ENCODE results near the gene RPS6KA1.
A peak's percentile ranks its signal among the peaks of the same experiment; 100 is the strongest.
"Not testable (repeated sequence)": the region's sequence is repeated elsewhere in the genome, so short reads cannot be mapped to it uniquely, and the experiment has no call there.

RPS6KA1 gene

DNA sequence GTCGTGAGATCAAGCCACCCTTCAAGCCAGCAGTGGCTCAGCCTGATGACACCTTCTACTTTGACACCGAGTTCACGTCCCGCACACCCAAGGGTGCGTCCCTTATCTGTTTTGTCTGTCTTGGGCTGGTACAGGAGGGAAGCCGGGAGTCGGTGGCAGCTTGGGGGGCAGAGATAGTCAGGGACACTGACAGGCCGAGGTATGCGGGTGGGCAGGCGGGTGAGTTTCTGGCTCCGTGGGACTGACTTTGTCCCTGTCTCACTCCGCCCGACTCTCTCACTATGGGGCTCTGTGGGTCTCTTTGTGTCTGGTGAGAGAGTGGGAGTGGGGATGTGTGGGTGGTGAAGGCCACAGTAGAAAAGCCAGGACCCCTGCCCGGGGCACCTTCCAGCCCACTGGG, 27.4 kb downstream of the RPS6KA1 start:
- DNase-seq: no peak

DNA sequence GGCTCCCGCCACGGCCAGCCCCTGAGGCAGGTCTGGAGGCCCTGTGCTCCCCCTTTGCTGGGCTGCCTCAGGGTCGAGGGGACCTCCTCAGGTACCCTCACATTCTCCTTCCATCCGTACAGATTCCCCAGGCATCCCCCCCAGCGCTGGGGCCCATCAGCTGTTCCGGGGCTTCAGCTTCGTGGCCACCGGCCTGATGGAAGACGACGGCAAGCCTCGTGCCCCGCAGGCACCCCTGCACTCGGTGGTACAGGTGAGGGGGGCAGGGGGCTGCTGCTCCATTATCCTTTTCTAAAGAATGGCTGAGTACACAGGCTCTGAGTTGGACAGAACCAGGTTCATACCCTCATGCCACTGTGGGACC, 29.1 kb downstream of the RPS6KA1 start:
- no peak for DNase-seq

DNA sequence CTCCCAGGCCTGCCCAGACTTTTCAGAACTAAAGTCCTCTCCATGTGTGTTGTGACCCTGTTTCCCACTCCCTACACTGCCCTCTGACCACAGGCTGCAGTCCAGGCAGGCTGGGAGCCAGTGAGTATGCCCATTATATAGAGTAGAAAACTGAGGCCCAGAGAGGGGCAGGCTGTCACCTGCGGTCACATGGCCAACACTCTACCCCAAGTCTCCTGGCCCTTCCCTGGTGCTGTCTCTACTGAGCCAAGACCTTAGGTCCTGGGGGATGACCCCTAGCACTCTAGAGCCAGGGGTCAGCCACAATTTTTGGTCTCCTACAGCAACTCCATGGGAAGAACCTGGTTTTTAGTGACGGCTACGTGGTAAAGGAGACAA, 30.8 kb downstream of the RPS6KA1 start:
- DNase-seq: no peak

DNA sequence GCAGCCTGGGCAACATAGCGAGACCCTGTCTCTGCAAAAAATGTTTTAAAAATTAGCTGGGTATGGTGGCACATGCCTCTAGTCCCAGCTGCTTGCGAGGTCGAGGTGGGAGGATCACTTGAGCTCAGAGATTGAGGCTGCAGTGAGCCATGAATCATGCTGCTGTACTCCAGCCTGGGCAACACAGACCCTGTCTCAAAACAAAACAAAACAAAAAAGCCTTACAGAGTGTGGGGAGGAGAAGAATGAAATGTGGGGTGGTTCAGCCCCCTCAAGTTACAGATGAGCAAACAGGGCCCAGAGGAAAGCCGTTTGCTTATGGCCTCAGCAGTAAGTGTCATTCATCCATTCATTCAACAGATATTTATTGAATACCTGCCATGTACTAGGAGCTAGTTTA, 40.7 kb downstream of the RPS6KA1 start:
- no peak for DNase-seq

DNA sequence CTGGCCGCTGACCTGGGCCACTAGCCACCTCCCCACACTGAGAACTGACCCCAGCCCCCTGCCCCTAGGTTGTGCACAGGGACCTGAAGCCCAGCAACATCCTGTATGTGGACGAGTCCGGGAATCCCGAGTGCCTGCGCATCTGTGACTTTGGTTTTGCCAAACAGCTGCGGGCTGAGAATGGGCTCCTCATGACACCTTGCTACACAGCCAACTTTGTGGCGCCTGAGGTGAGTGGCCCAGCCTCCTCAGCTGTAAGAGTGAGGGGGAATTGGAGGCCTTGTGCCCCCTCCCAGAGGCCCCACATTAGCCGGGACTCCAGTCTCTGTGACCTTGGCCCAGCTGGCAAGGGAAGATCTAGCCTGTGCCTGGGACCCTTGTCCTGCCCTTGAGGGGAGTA, 41.8 kb downstream of the RPS6KA1 start:
- DNase-seq: no peak

DNA sequence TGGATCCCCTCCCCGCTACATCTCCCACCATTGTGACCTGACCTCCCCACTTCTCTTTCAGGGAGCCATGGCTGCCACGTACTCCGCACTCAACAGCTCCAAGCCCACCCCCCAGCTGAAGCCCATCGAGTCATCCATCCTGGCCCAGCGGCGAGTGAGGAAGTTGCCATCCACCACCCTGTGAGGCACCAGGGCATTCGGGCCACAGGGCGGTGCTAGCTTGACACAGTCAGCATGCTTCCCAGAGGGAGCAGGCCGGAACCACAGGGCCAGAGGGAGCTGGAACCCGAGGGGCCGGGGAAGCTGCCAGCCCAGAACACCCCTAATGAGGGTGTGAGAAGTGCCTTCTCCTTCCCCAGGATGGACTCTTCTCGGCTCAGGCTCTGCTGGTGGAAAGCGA, 44.5 kb downstream of the RPS6KA1 start:
- DNase-seq: no peak

DNA sequence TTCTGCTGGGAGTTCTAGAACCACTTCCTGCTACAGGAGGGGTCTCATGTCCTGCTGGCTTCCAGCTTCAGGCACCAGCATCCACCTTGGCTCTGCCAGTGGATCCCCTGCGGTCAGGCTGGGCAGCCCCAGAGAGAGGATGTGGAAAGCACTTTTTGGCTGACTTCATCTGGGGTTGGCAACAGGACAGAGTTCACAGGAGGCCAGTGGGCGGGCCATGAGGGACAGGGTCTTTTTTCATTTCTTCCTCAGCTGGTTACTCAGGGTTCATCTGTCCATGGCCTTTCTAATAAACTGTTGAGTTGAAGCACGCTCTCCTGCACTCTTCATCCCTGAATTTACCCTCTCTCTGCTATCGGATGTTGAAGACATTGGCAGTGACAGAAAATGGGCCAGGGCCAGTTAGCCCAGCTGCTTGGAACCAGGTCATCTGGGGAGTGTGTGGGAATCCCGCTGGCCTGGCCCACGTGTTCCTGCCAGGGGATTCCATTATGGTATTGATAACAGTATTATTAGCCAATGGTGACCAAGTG, 45.2 kb downstream of the RPS6KA1 start:
- no peak for DNase-seq

DNA sequence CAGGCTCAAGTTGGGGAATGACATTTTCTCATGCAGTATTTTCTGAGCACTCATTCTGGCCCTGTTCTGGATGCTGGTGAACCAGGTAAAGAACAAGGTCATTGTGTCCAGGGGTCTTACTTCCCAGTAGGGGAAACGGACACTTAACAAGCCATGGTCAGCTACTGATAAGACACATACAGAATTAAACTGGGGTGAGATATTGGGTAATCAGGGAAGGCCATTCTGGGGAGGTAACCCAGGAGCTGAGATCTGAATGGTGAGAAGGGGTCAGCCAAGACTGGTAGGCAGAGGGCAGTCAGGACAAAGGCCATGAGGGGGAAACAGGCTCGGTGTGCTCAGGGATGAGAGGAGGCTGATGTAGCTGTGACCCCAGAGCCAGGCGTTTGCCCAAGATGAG, 45.8 kb downstream of the RPS6KA1 start:
- DNase-seq: no peak

DNA sequence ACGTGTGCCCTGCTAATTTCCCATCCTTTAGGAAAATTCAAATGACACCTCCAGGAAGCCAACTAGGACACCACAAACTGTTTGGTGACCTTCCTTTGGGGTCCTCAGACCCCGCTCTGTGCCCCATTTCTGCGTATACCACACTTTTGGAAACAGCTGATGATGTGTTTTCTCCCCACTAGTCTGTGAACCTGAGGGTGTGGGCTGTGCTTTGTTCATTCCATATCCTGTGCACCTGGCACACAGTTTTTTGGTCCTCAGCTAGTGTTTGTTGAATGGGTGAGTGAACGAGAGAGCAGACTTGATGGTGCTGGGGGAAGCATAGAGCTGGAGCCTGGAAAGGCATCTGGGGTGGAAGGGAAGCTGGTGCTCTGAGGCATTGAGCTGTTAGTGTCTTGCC, 48.6 kb downstream of the RPS6KA1 start:
- DNase-seq: no peak

DNA sequence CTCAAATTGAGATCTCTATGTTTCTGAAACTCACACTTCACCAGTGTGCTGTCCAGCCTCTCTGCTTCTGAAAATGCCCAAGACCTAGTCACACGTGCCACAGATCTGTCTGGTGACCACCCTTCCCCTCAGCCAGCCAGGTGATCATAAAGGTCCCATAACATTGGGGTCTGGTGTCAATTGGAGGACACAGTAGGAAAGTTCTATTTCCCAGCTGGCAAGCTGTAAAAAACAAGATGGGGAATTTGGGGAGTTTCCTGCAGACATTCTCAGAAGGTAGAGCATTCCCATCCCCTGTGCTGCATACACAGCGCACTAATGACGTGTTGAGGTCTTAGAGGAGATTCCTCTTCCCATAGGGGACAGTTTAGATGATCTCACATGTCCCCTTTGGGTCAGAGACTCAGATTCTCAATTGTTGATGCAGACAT, 50.1 kb downstream of the RPS6KA1 start:
- DNase-seq: no peak

DNA sequence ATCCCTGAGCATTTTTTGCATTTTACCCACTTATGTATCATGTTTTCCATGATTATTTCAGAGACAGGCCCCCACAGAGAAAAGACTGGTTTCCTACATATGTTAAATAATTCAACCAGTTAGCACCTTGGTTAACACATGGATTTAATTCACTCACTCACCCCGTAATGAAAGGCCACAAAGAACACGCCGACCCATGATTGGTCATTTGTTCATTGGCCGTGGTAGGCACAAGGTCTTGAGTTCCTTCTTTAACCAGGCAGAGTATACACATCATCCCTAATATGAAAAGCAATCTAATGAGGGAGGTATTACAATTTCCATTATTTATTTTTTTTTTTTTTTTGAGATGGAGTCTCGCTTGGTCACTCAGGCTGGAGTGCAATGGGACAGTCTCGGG, 50.6 kb downstream of the RPS6KA1 start:
- DNase-seq: no peak

DNA sequence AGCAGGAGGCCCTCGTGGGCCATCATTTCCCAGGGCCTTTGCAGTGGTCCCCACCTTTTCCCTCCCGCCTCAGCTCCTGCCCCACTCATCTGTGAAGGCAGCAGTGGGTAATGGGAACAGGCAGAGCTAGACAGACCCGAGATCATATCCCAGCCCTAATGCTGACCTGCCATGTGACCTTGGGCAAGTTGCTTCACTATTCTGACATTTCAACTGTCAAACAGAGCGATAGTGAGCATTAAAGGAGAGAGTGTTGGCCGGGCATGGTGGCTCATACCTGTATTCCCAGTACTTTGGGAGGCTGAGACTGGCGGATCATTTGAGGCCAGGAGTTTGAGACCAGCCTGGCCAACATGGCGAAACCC, 51.7 kb downstream of the RPS6KA1 start:
- DNase-seq: no peak

DNA sequence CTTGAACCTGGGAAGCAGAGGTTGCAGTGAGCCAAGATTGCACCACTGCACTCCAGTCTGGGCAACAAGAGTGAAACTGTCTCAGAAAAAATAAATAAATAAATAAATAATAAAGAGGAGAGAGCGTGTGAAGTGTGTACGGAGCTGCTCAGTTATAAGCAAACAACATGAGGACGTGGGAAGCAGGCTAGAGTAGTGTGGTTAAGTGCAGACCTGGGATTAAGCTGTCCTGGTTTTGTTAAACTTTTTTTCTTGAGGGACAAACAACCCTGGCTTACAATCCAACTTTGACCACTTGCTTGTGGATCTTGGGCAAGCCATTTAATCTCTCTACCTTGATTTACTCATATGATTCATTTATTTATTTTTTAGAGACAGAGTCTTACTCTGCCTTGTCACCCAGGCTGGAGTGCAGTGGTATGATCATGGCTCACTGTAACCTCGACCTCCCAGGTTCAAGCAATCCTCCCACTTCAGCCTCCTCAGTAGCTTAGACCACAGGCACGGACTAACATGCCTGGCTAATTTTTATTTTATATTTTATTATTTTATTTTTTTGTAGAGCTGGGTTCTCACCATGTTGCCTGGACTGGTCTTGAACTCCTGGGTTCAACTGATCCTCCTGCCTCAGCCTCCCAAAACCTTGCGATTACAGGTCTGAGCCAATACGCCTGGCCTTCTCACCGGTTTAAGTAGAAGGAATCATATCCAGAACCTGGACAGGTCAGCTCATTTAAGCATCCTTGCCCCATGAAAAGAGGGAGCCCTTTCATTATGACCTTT, 52.7 kb downstream of the RPS6KA1 start:
- DNase-seq: peak; percentile 10

DNA sequence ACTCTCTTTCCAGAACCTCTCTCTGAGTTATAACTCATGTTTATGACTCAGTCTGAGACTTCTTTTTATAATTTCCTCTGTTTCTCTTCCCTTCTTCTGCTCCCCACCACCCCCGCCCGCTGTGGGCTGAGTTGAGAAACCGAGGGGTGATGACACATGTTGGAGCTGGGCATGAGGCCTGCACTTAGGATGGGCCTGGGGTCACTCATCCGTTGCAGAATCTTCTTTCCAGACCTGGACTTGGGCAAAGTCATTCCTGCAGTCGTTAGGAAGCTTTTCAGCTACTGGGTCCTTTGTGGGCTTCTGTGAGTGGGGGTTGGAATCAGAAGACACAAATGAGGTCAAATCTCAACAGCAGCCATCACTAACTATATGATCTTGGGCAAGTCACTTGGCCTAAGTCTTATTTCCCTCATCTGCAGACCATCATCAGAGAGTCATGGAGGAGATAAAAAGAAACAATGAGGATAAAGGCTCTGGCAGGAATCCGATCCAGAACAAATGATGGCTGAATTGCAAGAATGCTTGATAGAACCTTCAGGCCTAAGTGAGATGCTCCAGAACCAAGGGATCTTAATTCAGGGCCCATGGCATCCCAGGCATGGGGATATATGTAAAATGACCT, 53.4 kb downstream of the RPS6KA1 start:
- DNase-seq: no peak

DNA sequence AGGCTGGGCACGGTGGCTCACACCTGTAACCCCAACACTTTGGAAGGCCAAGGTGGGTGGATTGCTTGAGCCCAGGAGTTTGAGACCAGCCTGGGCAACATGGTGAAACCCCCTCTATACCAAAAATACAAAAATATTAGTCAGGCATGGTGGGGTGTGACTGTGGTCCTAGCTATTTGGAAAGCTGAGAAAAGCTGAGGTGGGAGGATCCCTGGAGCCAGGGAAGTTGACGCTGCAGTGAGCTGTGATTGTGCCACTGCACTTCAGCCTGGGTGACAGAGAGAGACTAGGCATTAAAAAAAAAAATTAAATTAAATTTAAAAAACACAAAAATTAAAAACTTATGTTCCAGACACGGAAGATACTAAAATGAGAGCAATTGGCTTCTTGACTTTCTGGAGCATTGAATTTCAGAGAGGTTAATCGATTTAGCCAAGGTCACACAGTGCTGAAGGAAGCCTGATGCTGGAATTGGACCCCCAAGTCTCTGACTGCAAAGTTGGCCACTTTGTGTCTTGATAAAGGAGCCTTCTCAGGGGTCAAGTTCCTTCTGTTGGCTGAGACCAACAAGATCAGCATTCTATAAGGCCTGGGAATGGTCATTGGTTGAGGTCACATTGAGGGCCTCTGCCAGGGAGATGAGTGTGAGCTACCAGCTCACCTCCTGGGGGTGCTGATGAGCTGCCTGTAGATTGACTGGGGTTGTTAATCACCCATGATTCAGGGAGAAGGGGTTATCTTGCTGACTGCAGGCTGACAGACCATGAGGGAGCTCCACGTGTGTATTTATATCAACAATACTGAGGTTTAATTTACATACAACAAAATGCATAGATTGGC, 54.3 kb downstream of the RPS6KA1 start:
- DNase-seq: no peak

DNA sequence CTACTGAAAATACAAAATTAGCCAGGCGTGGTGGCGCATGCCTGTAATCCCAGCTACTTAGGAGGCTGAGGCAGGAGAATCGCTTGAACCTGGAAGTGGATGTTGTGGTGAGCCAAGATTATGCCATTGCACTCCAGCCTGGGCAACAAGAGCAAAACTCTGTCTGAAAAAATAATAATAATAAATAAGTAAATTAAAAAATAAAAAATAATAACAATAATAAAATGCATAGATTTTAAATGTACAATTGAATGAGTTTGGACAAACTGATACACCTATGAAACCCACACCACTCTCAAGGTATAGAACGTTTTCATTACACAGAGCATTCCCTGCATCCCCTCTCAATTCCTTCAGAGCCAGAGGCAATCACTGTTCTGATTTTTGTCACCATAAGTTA, 55.0 kb downstream of the RPS6KA1 start:
- not testable (repeated sequence) for DNase-seq

DNA sequence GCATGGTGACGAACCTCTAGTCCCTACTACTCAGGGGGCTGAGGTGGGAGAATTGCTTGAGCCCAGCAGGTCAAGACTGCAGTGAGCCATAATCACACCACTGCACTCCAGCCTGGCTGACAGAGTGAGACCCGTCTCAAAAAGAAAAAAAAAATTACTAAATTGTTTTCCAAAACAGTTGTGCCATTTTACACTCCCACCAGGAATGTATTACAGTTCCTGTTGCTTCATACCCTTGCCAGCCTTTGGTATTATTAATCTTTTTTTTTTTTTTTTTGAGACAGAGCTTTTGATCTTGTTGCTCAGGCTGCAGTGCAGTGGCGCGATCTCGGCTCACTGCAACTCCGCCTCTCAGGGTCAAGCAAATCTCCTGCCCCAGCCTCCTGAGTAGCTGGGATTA, 55.9 kb downstream of the RPS6KA1 start:
- DNase-seq: no peak

DNA sequence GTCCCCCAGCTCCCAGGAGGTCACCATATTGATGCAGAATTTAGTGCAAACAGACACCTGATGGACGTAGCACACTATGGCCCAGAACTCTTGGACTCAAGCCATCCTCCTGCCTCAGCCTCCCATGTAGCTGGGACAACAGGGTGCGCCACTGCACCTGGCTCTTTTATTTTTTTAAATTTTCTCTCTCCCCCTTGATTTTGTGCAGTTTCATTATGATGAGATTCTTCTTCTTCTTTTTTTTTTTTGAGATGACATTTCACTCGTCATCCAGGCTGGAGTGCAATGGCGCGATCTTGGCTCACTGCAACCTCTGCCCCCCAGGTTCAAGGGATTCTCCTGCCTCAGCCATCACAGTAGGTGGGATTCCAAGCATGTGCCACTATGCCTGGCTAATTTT, 63.8 kb downstream of the RPS6KA1 start:
- no peak for DNase-seq

DNA sequence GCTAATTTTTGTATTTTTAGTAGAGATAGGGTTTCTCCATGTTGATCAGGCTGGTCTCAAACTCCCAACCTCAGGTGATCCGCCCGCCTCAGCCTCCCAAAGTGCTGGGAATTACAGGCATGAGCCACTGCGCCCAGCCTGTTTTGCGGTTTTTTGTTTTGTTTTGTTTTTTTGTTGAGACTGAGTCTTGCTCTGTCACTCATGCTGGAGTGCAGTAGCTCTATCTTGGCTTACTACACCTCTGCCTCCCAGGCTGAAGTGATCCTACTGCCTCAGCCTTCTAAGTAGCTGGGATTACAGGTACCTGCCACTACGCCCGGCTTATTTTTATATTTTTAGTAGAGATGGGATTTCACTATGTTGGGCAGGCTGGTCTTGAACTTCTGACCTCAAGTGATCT, 65.0 kb downstream of the RPS6KA1 start:
- DNase-seq: not testable (repeated sequence)

DNA sequence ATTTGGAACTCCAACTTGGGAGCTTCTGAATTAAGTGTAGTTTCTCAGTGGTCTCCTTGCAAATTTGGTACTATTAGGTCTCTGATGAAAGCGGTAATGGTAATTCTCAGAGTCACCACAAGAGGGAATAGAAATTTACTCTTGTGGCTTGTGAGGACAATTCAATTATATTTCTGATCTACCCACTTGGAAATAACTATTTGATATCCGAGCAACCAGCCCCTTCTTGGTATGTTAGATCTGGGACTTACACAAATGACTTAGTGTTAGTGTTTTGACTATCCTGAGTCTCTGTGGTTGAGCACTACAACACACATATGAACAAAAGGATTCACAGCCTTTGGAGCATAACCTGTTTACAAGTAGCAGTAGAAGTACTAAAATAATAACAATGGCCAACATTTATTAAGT, 68.1 kb downstream of the RPS6KA1 start:
- DNase-seq: no peak

DNA sequence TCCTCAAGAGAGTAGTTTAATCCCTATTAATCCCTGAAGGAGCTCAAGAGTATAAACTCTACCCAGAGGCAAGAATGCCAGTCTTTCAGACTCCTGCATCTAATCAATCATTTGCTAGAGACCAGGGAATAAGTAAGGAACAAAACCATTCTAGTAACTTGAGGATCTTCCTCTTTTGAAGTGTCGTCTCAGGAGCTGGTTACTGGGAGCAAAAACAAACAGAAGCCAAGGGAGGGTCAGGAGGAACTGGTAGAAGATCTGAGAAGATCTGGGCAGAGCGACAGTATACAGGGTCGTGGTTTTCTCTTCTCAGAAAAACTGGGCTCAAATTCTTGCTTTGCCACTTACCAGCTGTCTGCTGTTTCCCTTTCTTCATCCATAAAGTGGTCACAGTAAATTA, 69.3 kb downstream of the RPS6KA1 start:
- no peak for DNase-seq

DNA sequence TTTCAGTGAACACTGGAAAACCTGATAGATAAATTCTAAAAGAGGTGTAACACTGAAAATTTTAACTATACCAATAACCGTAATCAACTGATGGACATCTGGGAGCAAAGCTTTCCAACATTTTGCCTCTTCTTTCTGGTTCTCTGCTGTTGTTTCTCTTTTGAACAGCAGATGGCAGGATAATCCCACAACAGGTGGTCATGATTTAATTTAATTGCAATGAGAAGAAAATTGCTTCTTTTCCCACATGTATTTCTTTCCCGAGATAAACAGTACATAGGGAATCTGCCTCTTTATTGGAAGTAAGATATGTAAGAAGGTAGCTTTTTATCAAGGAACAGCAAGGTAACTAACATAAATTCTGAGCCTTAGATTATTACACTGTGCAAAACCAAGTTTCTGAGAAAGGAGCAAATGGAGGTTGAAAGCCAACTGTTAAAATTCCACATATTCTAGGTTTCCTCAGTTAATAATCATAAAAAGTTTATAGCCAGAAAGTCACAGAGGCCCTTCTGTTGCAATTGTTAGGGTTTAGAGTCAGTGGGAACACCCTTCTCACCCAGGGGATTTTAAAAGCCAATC, 72.9 kb downstream of the RPS6KA1 start:
- DNase-seq: no peak

DNA sequence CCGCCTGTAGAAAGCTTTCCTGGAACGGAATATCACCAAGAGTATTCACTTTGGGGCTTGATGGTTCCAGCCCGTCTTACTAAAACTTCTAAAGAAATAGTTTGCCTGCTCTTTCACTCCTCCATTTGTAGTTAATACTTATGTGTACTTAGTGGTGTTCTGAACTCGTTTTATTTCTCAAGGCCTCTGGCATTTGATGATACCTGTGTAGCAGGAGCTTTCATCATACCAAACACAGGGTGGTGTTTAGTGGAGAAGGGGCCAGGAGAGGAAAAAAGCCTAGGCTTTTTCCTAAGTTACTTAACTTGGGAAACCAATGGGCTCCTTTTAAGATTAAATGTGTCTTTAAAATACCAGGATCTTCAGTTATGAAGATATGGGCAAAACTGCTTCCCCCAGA, 74.3 kb downstream of the RPS6KA1 start:
- DNase-seq: no peak

DNA sequence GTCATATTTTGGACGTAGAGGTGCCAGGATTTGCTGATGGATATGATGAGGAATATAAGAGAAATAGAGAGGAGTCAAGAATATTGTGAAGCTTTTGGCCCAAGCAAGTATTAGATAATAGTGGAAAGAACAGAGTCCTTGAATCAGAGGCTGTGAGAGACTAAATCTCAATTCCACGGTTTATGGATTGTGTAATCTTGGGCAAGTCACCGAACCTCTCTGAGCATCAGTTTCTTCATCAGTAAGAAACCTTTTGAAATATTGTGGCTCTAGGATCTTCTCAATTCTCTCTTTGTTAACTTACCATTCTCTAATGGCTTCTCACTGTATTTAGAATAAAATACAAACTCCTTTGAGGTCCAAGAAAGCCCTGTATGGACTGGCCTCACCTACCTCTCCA, 77.6 kb downstream of the RPS6KA1 start:
- no peak for DNase-seq

Measured in NCI-H510A (cell line).